Measurements from ENCODE around the gene NR5A1.

NR5A1 gene

DNA sequence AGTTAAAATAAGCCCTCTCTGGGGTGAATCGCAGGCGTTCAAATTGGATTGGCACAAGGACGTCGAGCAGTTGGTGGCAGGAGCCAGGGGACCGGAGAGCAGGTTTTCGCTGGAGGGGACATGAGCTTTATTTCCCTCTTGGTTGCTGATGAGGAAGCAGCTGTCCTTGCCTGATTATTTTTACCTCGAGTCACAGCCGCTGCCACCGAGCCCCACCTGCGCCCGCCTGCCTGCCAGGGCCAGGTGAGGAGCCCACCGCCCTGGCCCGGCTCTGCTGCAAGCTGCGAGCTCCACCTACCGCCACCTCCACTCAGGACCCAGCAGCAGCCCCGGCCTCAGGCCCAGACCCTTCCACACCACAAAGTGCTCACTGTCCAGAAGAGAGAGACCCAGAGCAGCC lies 65.9 kb downstream of the NR5A1 start:
- DNase-seq (ENCODE audit: low read depth in 2 of 2), result no peak

DNA sequence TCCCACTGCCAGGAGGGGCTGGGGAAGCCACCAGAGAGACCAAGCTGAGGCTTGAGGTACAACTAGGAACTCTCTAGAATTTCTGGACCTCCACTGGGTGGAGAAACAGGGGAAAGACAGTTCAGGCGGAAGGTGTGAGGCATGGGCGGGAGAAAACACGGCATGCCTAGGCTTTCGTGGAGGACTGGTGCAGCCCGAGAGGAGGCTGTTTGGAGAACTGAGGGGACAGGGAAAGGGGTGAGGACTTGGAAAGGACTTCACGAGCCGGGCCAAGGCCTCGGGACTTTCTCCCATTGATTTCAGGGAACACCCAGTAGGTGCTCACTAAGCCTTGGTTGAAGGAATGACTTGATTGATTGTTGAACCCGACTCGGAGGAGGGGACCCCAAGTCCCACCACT lies 66.4 kb downstream of the NR5A1 start:
- no peak for DNase-seq (ENCODE audit: low read depth in 2 of 2)

DNA sequence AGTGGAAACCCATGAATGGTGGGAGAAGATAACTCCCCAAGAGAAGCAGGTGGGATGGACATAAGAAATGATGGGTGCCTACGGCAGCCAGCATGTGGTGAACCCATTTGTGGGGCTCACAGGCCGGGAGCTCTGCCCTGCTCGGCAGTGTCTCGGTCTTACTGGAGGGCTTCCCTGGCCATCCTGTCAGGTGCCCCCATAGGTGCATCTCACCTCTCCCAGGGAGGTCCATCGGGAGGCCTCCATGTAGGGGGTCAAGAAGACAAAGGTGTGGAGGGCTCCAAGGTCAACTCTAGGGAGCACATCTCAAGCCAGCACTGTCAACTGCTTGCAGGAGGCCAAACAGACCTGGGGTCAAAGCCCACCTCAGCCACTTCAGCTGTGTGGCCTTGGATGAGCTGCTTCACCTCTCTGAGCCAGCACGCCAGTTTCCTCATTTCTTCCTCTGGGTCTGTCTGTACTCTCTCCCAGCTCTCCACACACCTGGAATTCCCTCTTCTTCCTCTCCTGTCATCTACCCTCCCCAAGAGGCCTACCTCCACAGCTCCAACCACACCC lies 67.4 kb downstream of the NR5A1 start:
- no peak for DNase-seq (ENCODE audit: low read depth in 2 of 2)

DNA sequence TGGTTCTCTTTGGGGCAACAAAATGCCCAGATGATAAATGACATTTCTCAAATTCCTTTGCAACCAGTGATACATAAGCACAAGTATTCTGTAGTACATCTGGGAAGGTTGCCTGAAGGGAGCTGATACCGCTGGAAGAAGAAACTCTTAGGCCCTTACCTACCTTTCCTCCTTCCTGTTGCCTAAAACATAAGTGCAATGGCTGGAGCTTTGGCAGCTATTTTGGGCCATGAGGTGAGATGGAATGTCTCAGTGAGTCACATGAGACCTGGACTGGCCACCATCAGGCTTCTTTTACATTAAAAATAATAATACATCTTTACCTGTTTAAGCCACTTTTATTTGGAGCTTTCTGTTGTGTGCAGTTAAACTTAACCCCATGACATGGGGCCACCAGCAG lies 68.1 kb downstream of the NR5A1 start:
- DNase-seq (ENCODE audit: low read depth in 2 of 2), result no peak

DNA sequence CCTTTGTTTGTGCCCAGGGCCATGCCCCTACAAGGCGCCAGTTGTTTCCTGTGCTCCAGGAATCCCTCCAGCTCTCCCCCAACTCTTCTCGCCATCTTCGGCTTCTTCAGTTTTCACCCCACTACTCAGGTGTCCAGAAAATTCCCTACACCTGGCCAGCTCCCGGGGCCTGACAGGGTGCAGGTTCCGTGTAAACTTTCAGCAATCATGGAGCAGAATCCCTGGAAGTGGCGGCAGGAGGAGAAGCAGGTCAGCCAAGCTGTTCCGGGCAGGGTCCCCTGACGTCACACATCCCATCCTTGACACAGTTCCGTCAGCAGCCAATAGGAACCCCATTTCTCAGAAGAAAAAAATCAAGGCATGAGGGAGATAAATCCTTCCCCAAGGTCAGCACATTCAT lies 69.1 kb downstream of the NR5A1 start:
- no peak for DNase-seq (ENCODE audit: low read depth in 2 of 2)

DNA sequence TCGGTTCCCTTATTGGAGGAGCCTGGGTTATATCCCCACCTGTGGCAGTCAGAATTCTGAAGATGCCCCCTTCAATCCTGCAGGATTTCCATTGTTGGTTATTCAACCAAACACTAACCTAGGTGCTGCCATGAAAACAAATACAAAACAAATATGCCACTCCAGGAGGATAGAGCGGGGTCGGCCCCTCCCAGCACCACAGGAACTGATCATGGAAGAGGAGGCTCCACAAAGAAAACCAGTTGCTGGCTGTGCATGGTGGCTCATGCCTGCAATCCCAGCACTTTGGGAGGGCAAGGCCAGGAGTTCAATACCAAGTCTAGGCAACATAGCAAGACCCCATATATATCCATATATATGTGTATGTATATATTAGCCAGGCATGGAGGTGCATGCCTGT lies 70.1 kb downstream of the NR5A1 start:
- DNase-seq (ENCODE audit: low read depth in 2 of 2), result no peak

DNA sequence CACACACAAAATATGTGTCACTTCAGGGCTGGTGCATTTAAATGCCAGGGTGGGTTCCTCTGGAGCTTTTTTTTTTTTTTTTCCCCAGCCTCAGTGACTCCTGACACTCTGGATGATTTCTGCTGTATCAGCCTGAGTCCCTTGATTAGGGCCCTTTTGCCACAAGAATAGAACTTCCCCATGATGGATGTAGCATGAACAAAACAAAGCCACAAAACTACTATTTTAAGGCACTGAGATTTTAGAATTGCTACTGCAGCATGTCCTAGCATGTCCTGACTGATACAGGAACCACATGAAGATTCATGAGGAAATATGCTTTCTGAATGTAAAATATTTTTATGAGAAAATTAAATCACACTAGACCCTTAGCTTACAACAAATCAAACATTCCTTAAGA lies 70.9 kb downstream of the NR5A1 start:
- no peak for DNase-seq (ENCODE audit: low read depth in 2 of 2)
